Motor neuron (in vitro differentiated cells): ENCODE data around the gene TXK. TPM values are rescaled to one million over a fixed set of nuclear protein-coding genes. Genes with fewer than 3 reads are reported as not detected.

Source experiments
- ATAC-seq, 8 experiments: fragments of 200-7000 bp; cut with Tn5 transposase; replicated peaks in 6 of 8; 2 replicates each; pipeline ENCODE4 v1.8.0; 2021; ENCODE audit warnings: mild to moderate bottlenecking in 8 of 8, moderate library complexity in 8 of 8
- H3K27ac ChIP-seq, 2 donors: fragments of 250-450 bp; sonication (Bioruptor Pico); 2 replicates each; pipeline ENCODE4 v1.9.0; 2021; ENCODE audit warnings: antibody characterized with exemption in 2 of 2, mild to moderate bottlenecking in 2 of 2, moderate library complexity in 1 of 2
- H3K4me1 ChIP-seq, 2 donors: fragments of 250-450 bp; sonication (Bioruptor Pico); replicated peaks in 1 of 2; 2 replicates each; pipeline ENCODE4 v1.6.1; 2021; ENCODE audit warnings: antibody characterized with exemption in 2 of 2, mild to moderate bottlenecking in 2 of 2, moderate library complexity in 1 of 2
- H3K4me3 ChIP-seq, 5 donors: fragments of 250-450 bp; sonication (Bioruptor Pico); 2 replicates each; pipeline ENCODE4 v1.9.0; 2021; ENCODE audit warnings: antibody characterized with exemption in 5 of 5, mild to moderate bottlenecking in 5 of 5, moderate library complexity in 4 of 5
- WGBS, 10 experiments: fragments of 450-650 bp; shearing (Covaris generic); methylation state at CpG; one replicate each; pipeline ENCODE4 v1.0.0; 2022; 5-methylcytosine and 5-hydroxymethylcytosine counted together
- in situ Hi-C, 9 experiments: fragments of 400-800 bp; cut with MboI; loops; one replicate each; pipeline ENCODE4 v1.15.0; 2021; ENCODE audit warnings: low sequenced_read_pairs in 9 of 9, low pct_unique_long_range_greater_than_20kb in 2 of 9; ENCODE audit not compliant: unreplicated experiment in 9 of 9
- total RNA-seq, 8 experiments: library from RNA; unstranded; fragments of 300-600 nt; gene quantifications; 2 replicates each; pipeline versions ENCODE4 v1.2.3 to v1.2.4, GENCODE V29; 2022

Gene TXK
- total RNA-seq, 8 experiments from 2014 or later = 0.05 to 0.85 (median 0.48) TPM; not detected in 2

DNA sequence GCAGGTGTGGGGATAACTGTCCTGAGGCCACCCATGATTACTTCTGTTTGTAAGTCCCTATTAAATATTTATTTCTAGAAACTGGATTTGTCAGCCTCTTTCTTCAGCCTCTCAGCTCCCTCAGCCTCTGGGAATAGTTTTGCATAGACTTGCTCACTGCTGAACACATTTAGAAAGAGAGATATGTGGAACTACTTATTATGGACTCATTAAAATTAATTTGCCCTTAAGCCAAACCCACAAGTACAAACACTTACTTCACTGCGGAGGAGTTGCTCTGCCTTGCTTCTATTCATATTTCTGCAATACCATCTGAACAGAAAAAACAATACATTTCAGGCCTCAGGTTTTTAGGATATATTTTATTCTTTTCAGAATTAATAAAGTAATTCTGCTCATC is 22.4 kb upstream of the TXK start:
- 0 to 100% (median 43%) methylated on average over 1 of the region's 1 CpG; no CpG with 5 or more reads in 3 of the 10 experiments for WGBS, 10 experiments
- Histone ChIP-seq H3K4me3 (no peak overlapping the region), H3K4me1 (no peaks in the 10 kb centered on the region), H3K27ac (no peak overlapping the region)
- in situ Hi-C loops = no loop called here
- ATAC-seq = peak in 3 of 8 experiments; percentile 65 to 79 (median 69)

GRCh38 chr4:48153791-48154550 is 19.9 kb upstream of the TXK start:
- WGBS, 10 experiments = 0 to 100% (median 83%) methylated on average over 1 of the region's 1 CpG; no CpG with 5 or more reads in 3 of the 10 experiments

DNA sequence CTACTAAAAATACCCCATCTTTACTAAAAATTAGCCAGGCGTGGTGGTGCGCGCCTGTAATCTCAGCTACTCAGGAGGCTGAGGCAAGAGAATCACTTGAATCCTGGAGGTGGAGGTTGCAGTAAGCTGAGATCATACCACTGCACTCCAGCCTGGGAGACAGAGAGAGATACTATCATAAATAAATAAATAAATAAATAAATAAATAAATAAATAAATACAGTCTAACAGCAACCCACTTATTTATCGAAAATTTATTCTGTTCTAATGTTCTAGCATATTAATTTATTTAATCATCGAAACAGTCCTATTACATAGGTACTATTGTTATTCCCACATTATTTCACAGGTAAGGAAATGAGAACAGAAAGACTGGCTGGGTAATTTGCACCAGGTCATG is 18.2 kb upstream of the TXK start:
- Histone ChIP-seq H3K4me1 (no peaks in the 10 kb centered on the region), H3K4me3 (no peak overlapping the region), H3K27ac (no peak overlapping the region)
- 40 to 100% (median 85%) methylated on average over 1 to 5 of the region's 5 CpGs; no CpG with 5 or more reads in 1 of the 10 experiments for WGBS, 10 experiments
- no peak for ATAC-seq
- in situ Hi-C loops = no loop called here

More at GRCh38 chr4:48153791-48154550, 19.9 kb upstream of the TXK start:
- Histone ChIP-seq H3K4me3 (no peak overlapping the region), H3K4me1 (no peaks in the 10 kb centered on the region), H3K27ac (no peak overlapping the region)
- ATAC-seq = no peak
- in situ Hi-C loops = no loop called here

- in situ Hi-C loops = no loop called here
- no peaks in the 10 kb centered on the region for H3K4me1 ChIP-seq
- WGBS, 10 experiments = 78 to 100% (median 83%) methylated on average over 1 to 3 of the region's 3 CpGs; no CpG with 5 or more reads in 4 of the 10 experiments
- no peak overlapping the region for H3K4me3 ChIP-seq
- peak in 3 of 8 experiments; percentile 73 to 84 (median 78) for ATAC-seq
- no peak overlapping the region for H3K27ac ChIP-seq
These were observed 15.8 kb upstream of the TXK start for GRCh38 chr4:48149827-48150370.

- no peak overlapping the region for H3K4me3 ChIP-seq
- no peaks in the 10 kb centered on the region for H3K4me1 ChIP-seq
- in situ Hi-C loops = no loop called here
- no peak for ATAC-seq
- no peak overlapping the region for H3K27ac ChIP-seq
- WGBS, 10 experiments = 78 to 100% (median 100%) methylated on average over 1 of the region's 1 CpG; no CpG with 5 or more reads in 2 of the 10 experiments
These were observed 13.6 kb upstream of the TXK start for GRCh38 chr4:48147621-48148020.

DNA sequence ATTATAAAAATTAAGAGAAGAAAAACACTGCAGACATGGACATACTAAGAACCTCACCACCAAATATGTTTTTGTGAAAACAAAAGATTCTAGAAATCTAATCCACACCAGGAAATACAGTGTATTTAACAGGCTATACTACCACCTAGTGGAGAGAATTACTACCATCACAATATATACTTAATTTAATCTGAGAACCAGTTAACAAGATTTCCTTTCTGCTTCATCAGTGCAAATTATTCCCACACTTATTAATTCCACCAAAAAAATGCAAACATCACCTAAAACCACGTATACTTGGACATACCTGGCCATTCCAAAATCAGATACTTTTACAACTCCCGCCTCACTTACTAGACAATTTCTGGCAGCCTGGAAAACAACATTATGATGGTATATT is 7.0 kb upstream of the TXK start:
- WGBS, 10 experiments = 42 to 100% (median 50%) methylated on average over 1 to 2 of the region's 2 CpGs; no CpG with 5 or more reads in 3 of the 10 experiments
- peak in 4 of 8 experiments; percentile 45 to 64 (median 60) for ATAC-seq
- in situ Hi-C loops = no loop called here
- H3K4me3 ChIP-seq = no peak overlapping the region
- no peak overlapping the region for H3K27ac ChIP-seq
- no peaks in the 10 kb centered on the region for H3K4me1 ChIP-seq

GRCh38 chr4:48139691-48140090 is 5.6 kb upstream of the TXK start:
- peak in 1 of 8 experiments; percentile 17 for ATAC-seq

DNA sequence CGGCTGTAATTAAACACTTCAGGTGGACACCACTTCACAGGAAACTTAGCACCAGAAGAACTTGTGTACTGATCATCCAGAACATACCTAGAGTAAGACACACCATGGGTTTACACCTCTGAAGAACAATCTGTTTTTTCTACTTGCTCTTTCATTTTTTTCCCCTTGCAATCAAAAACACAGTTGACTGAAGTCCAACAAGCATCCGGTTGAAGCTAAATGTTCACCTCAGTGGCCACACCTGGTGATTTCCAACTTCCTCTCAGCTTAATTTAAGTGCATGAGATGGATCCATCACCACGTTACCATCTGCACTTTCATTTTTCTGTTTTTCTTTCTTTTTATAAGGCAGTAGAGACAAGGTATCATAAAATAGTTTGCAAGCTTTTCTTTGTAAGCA is 4.9 kb upstream of the TXK start:
- Histone ChIP-seq H3K27ac (no peak overlapping the region), H3K4me1 (no peaks in the 10 kb centered on the region), H3K4me3 (no peak overlapping the region)
- no peak for ATAC-seq
- 57 to 100% (median 88%) methylated on average over 1 to 3 of the region's 3 CpGs for WGBS, 10 experiments
- in situ Hi-C loops = no loop called here

More at GRCh38 chr4:48139691-48140090, 5.6 kb upstream of the TXK start:
- WGBS, 10 experiments = 38 to 100% (median 70%) methylated on average over 1 to 3 of the region's 3 CpGs; no CpG with 5 or more reads in 1 of the 10 experiments
- Histone ChIP-seq H3K4me1 (no peaks in the 10 kb centered on the region), H3K4me3 (no peak overlapping the region), H3K27ac (no peak overlapping the region)
- in situ Hi-C loops = no loop called here

GRCh38 chr4:48138511-48138910 is 4.5 kb upstream of the TXK start:
- WGBS, 10 experiments = 92 to 100% (median 100%) methylated on average over 1 to 7 of the region's 7 CpGs; no CpG with 5 or more reads in 1 of the 10 experiments
- H3K4me1 ChIP-seq = no peaks in the 10 kb centered on the region

GRCh38 chr4:48137846-48138245 is 3.8 kb upstream of the TXK start:
- Histone ChIP-seq H3K4me3 (no peak overlapping the region), H3K27ac (no peak overlapping the region), H3K4me1 (no peaks in the 10 kb centered on the region)
- no peak for ATAC-seq
- in situ Hi-C loops = no loop called here

More at GRCh38 chr4:48138511-48138910, 4.5 kb upstream of the TXK start:
- Histone ChIP-seq H3K4me3 (no peak overlapping the region), H3K27ac (no peak overlapping the region)
- in situ Hi-C loops = no loop called here
- ATAC-seq = no peak

- Histone ChIP-seq H3K4me3 (no peak overlapping the region), H3K27ac (no peak overlapping the region), H3K4me1 (no peaks in the 10 kb centered on the region)
- ATAC-seq = peak in 3 of 8 experiments; percentile 33 to 42 (median 41)
- in situ Hi-C loops = no loop called here
These were observed 381 bp downstream of the TXK start for GRCh38 chr4:48133669-48134068.

GRCh38 chr4:48131736-48132135 is 2.3 kb downstream of the TXK start:
- ATAC-seq = no peak
- 80 to 95% (median 90%) methylated on average over 3 to 4 of the region's 4 CpGs for WGBS, 10 experiments
- Histone ChIP-seq H3K27ac (no peak overlapping the region), H3K4me1 (no peaks in the 10 kb centered on the region), H3K4me3 (no peak overlapping the region)
- in situ Hi-C loops = no loop called here

- in situ Hi-C loops = no loop called here
- no peaks in the 10 kb centered on the region for H3K4me1 ChIP-seq
- 80 to 95% (median 82%) methylated on average over 1 to 4 of the region's 7 CpGs; no CpG with 5 or more reads in 4 of the 10 experiments for whole genome bisulfite sequencing, 10 experiments
- H3K4me3 ChIP-seq = no peak overlapping the region
- no peak overlapping the region for H3K27ac ChIP-seq
- no peak for ATAC-seq
These were observed 4.0 kb downstream of the TXK start for GRCh38 chr4:48130100-48130499.
